ENCODE measurements around the gene TOGARAM2. TPM values are rescaled to one million over a fixed set of nuclear protein-coding genes. Genes with fewer than 3 reads are reported as not detected.

Gene TOGARAM2
- total RNA-seq, 4 donors from 2014 or later, result 0.19 to 10.4 (median 0.96) TPM

DNA sequence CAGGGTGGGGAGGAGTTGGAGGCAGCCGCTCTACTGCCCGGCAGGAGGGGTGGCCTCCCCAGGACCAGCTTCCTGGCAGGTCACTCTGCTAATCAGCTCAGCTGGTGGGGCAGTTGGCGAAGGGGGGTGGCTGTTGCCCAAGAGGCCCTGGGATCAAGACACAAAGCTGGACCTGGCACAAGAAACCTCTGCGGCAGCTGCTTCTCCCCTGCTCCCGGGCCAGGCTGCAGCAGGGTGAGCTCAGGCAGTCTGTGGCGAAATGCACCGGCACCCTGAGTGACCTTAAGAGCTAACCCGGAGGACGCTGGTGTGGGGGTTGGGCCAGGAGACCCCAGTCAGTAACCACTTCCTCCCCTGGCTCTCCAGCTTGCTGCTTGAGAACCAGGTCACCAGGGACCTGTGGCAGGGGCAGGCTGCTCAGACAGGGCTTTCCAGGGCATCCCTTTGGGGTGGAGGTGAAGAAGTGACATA, 31.1 kb downstream of the TOGARAM2 start:
- DNase-seq (ENCODE audit: low spot score) (no peak), ATAC-seq (ENCODE audit: low FRiP score) (no peak)
- TF ChIP-seq, protein P1, sequence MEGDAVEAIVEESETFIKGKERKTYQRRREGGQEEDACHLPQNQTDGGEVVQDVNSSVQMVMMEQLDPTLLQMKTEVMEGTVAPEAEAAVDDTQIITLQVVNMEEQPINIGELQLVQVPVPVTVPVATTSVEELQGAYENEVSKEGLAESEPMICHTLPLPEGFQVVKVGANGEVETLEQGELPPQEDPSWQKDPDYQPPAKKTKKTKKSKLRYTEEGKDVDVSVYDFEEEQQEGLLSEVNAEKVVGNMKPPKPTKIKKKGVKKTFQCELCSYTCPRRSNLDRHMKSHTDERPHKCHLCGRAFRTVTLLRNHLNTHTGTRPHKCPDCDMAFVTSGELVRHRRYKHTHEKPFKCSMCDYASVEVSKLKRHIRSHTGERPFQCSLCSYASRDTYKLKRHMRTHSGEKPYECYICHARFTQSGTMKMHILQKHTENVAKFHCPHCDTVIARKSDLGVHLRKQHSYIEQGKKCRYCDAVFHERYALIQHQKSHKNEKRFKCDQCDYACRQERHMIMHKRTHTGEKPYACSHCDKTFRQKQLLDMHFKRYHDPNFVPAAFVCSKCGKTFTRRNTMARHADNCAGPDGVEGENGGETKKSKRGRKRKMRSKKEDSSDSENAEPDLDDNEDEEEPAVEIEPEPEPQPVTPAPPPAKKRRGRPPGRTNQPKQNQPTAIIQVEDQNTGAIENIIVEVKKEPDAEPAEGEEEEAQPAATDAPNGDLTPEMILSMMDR (IDR thresholded peaks at IDR 0.05), result no peak

- no peak for ATAC-seq (ENCODE audit: low FRiP score)
- TF ChIP-seq, protein P1 (IDR thresholded peaks at IDR 0.05), result no peak
- no peak for DNase-seq (ENCODE audit: low spot score)
These were observed 32.1 kb downstream of the TOGARAM2 start for GRCh38 chr2:29013057-29013780.

GRCh38 chr2:29014331-29014730, 33.2 kb downstream of the TOGARAM2 start:
- TF ChIP-seq, protein P1 (IDR thresholded peaks at IDR 0.05), result no peak
- DNase-seq (ENCODE audit: low spot score), result no peak
- ATAC-seq (ENCODE audit: low FRiP score), result peak; percentile 19

DNA sequence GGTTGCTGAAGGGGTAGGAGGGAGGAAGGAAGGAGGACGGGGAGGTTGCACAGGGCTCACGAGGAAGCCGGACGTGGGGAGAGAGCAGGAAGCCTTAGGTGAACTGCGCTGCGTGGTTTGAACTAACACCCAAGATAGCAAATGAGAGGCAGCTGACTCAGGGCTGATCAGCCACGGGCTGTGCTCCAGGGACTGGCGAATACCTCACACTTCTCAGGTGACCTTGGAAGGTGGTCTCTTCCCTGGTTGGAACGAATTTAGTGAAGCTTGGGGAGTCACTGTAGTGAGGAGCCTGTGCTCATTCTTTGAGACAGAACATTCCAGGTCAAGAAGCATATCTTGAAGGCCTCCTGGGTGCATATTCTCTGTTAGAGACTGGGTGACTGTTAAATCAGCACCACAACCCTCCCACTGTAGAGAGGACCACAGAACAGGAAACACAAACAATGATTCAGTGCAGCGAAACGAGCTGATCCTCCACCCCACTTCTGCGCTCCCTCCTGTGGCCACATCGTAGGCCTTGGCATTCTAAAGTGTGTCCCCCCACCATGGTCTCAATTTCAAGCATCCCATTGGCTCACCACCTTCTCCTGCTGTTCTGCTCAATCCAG, 33.8 kb downstream of the TOGARAM2 start:
- no peak for DNase-seq (ENCODE audit: low spot score)
- TF ChIP-seq, protein P1 (IDR thresholded peaks at IDR 0.05), result no peak
- no peak for ATAC-seq (ENCODE audit: low FRiP score)

DNA sequence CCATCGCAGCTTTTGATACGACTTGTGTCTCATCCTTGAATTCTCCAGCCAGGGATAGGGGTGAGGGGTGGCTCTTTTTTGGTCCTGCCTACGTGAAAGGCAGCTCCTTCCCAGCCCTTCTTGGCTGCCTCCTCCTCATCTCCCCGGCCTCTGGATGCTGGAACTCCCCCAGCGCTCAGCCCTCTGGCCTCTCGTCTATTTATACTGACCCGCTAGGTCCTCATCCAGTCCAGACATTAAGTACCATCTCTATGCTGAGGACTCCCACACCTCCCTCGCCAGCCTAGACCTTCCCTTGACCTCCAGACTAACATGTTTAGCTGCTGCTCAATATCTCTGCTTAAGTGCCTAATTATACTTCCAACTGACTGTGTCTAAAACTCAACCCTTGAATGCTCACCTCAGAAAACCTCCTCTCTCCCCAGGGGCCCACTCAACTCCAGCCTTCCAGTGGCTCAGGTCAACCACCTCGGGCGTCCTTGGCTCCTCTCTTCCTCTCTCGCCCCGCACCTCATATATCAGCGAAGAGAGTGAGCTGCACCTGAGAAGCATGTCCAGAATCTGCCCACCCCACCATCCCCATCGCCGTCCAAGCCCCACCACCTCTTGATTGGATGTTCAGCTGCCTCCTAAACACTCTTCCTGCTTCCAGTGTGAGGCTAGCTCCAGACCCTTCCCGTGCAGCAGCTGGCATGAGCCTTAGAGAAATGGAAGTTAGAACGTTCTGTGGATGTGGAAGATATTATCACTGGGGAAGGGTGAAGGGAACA, 34.8 kb downstream of the TOGARAM2 start:
- ATAC-seq (ENCODE audit: low FRiP score), result no peak
- TF ChIP-seq, protein P1 (IDR thresholded peaks at IDR 0.05), result no peak
- no peak for DNase-seq (ENCODE audit: low spot score)

- DNase-seq (ENCODE audit: low spot score) (no peak), ATAC-seq (ENCODE audit: low FRiP score) (no peak)
- TF ChIP-seq, protein P1 (IDR thresholded peaks at IDR 0.05), result no peak
These were observed 35.4 kb downstream of the TOGARAM2 start for GRCh38 chr2:29016504-29016903.

All from omental fat pad (tissue), 4 donors.